ENCODE data around the gene NOPCHAP1.
"Not testable (repeated sequence)": the region's sequence is repeated elsewhere in the genome, so short reads cannot be mapped to it uniquely, and the experiment has no call there.

NOPCHAP1 gene

GRCh38 chr12:104964856-104965205 is 21.3 kb upstream of the NOPCHAP1 start:
- no peak for DNase-seq (ENCODE audit: low read depth in 2 of 2)

GRCh38 chr12:104966677-104967076 is 19.4 kb upstream of the NOPCHAP1 start:
- DNase-seq (ENCODE audit: low read depth in 2 of 2) = no peak

- no peak for DNase-seq (ENCODE audit: low read depth in 2 of 2)
Measured at GRCh38 chr12:104969343-104969742, 16.8 kb upstream of the NOPCHAP1 start.

GRCh38 chr12:104971306-104971705 is 14.8 kb upstream of the NOPCHAP1 start:
- no peak for DNase-seq (ENCODE audit: low read depth in 2 of 2)

GRCh38 chr12:104973250-104973649 is 12.9 kb upstream of the NOPCHAP1 start:
- DNase-seq (ENCODE audit: low read depth in 2 of 2) = no peak

- no peak for DNase-seq (ENCODE audit: low read depth in 2 of 2)
Measured at GRCh38 chr12:104974626-104975290, 11.4 kb upstream of the NOPCHAP1 start.

- DNase-seq (ENCODE audit: low read depth in 2 of 2) = no peak
Measured at GRCh38 chr12:104975587-104976343, 10.4 kb upstream of the NOPCHAP1 start.

GRCh38 chr12:104976703-104977102 is 9.4 kb upstream of the NOPCHAP1 start:
- no peak for DNase-seq (ENCODE audit: low read depth in 2 of 2)

- not testable (repeated sequence) for DNase-seq (ENCODE audit: low read depth in 2 of 2)
Measured at GRCh38 chr12:104977688-104978087, 8.4 kb upstream of the NOPCHAP1 start.

GRCh38 chr12:104985206-104985605 is 910 bp upstream of the NOPCHAP1 start:
- no peak for DNase-seq (ENCODE audit: low read depth in 2 of 2)

GRCh38 chr12:104990950-104991349 is 4.8 kb downstream of the NOPCHAP1 start:
- DNase-seq (ENCODE audit: low read depth in 2 of 2) = no peak

- DNase-seq (ENCODE audit: low read depth in 2 of 2) = no peak
Measured at GRCh38 chr12:104991565-104992128, 5.5 kb downstream of the NOPCHAP1 start.

GRCh38 chr12:104994336-104994735 is 8.2 kb downstream of the NOPCHAP1 start:
- DNase-seq (ENCODE audit: low read depth in 2 of 2) = no peak

- DNase-seq (ENCODE audit: low read depth in 2 of 2) = no peak
Measured at GRCh38 chr12:104997541-104997940, 11.4 kb downstream of the NOPCHAP1 start.

- DNase-seq (ENCODE audit: low read depth in 2 of 2) = no peak
Measured at GRCh38 chr12:104998423-104999346, 12.6 kb downstream of the NOPCHAP1 start.

GRCh38 chr12:104999347-104999685 is 13.2 kb downstream of the NOPCHAP1 start:
- DNase-seq (ENCODE audit: low read depth in 2 of 2) = no peak

- no peak for DNase-seq (ENCODE audit: low read depth in 2 of 2)
Measured at GRCh38 chr12:105001476-105001875, 15.4 kb downstream of the NOPCHAP1 start.

- DNase-seq (ENCODE audit: low read depth in 2 of 2) = no peak
Measured at GRCh38 chr12:105013892-105014291, 27.8 kb downstream of the NOPCHAP1 start.

- no peak for DNase-seq (ENCODE audit: low read depth in 2 of 2)
Measured at GRCh38 chr12:105014603-105015002, 28.5 kb downstream of the NOPCHAP1 start.

GRCh38 chr12:105015543-105015942 is 29.4 kb downstream of the NOPCHAP1 start:
- DNase-seq (ENCODE audit: low read depth in 2 of 2) = no peak

GRCh38 chr12:105018012-105018411 is 31.9 kb downstream of the NOPCHAP1 start:
- DNase-seq (ENCODE audit: low read depth in 2 of 2) = no peak

GRCh38 chr12:105018776-105019175 is 32.7 kb downstream of the NOPCHAP1 start:
- DNase-seq (ENCODE audit: low read depth in 2 of 2) = no peak
